Kasumi-1 (cell line): Measurements from ENCODE around the gene NF1.
A peak's percentile ranks its signal among the peaks of the same experiment; 100 is the strongest.
"Not testable (repeated sequence)": the region's sequence is repeated elsewhere in the genome, so short reads cannot be mapped to it uniquely, and the experiment has no call there.

Source experiments
- DNase-seq, 2 experiments: peaks; one replicate each; lab custom pipeline; 2025; lab: John Stamatoyannopoulos, UW

Gene NF1

DNA sequence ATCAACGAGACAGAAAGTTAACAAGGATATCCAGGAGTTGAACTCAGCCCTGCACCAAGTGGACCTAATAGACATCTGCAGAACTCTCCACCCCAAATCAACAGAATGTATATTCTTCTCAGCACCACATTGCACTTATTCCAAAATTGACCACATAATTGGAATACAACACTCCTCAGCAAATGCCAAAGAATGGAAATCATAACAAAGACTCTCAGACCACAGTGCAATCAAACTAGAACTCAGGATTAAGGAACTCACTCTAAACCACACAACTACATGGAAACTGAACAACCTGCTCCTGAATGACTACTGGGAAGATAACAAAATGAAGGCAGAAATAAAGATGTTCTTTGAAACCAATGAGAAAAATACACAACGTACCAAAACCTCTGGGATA is 84.2 kb downstream of the NF1 start:
- not testable (repeated sequence) for DNase-seq

DNA sequence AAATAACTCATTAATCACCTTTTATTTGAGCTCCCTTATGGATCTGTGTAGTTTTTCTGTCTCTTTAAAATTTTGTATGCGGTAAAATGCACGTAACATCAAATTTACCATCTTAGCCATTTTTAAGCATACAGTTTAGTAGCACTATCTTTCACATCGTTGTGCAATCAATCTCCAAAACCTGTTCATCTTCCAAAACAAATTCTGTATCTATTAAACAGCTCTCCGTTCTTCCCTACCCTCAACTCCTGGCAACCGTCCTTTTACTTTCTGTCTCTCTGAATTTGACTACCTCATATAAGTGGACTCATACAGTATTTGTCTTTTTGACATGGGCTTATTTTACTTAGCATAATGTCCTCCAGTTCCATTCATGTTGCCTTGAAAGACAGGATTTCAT is 100.5 kb downstream of the NF1 start:
- DNase-seq, result no peak

DNA sequence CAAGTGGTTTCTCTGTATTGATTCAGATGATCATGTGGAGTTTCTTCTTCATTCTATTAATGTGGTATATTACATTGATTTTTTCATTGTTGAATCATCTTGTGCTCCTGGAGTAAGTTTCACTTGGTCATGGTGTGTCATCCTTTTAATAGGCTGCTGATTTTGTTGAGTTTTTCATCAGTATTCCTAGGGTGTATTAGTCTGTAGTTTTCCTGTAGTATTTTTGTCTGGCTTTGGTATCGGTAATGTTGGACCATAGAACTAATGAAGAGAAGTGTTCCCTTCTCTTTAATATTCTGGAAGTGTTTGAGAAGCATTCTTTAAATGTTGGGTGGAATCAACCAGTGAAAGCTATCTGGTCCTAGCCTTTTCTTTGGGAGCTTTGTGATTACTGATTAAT is 103.2 kb downstream of the NF1 start:
- no peak for DNase-seq

DNA sequence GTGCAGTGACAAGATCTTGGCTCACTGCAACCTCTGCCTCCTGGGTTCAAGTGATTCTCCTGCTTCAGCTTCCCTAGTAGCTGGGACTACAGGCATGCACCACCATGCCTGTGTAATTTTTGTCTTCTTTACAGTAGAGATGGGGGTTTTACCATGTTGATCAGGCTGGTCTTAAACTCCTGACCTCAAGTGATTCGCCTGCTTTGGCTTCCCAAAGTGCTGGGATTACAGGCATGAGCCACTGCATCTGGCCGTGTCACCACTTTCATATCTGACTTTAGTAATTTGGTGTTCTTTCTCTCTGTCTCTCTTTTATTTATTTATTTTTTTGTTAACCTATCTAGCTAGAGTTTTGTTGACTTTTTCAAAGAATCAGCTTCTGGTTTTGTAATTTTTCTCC is 103.9 kb downstream of the NF1 start:
- not testable (repeated sequence) for DNase-seq

DNA sequence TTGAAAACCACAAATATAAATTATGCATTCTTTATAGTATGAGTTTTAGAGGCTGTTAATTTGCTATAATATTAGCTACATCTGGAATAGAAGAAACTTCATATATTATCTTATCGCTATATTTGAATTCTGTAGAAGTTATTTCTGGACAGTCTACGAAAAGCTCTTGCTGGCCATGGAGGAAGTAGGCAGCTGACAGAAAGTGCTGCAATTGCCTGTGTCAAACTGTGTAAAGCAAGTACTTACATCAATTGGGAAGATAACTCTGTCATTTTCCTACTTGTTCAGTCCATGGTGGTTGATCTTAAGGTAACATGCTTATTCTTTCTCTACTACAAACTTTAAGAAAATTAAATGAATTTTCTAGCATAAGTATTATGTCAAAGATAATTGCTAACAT is 105.5 kb downstream of the NF1 start:
- no peak for DNase-seq

DNA sequence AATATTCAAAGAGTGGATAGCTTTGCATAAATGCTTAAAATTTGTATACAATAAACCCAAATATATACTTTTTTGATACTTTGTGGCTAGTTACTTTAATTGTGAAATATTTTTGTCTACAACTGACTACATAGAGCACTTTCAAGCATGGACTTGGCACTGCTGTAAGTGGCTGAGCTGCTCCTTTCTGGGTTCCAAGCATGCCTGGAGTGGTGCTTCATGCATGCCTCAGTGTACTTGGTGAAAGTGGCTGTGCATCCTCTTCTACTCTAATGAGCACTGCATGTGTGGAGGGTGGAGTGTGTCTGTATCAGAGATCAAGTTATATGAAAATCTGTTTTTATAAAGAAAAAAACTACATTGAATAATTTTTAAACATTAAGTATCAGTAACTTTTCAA is 108.2 kb downstream of the NF1 start:
- no peak for DNase-seq

DNA sequence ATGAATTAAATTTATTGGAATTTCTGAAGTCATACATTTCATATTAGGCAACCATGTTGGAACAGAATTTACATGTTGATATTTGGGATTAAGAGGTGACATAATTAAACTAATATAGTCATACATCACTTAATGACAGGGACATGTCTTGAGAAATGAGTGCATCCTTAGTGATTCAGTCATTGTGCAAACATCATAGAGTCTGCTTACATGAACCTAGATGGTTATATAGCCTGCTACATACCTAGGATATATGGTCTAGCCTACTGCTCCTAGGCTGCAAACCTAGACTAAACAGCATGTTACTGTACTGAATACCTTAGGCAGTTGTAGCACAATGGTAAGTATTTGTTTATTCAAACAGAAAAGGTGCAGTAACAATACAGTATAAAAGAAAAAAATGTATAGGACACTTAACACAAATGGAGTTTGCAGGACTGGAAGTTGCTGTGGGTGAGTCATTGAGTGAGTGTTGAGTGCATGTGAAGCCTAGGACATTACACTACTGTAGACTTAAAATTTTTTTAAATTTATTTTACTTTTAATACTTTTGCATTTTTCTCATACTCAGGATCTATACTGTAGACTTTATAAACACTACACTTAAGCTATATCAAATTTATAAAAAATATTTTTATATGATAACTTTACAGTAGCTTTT is 116.7 kb downstream of the NF1 start:
- no peak for DNase-seq

DNA sequence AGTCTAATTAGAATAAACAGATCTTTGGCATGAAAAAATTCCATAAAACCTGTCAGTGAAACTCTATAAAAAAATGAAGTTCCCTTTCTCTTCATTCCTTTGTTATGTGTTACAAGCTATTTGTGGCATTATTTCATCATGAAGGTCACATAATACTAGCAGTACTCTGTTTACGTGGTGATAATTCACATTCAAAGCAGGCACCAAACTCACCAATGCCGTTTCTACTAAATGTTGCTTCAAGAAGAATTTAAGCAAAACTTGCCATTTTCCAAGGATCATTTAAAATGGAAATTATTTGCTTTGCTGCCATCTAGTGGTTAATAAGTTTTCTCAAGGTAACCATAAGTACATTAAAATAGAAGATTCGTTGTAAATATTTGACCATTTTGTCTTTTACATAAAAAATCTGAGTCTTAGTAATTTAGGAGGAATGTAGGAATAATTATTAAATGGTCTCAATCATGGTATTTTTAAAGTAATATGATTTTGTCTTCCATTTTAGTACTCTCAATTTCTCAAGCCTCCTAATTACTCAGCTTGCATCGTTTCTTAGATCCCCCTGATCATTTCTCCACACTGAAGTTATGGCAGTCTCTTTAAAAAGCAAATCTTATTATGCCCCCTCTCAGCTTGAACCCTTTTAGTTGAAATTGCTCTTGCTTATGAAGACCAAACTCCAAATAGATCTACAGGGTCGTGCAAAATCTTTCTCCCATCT is 121.4 kb downstream of the NF1 start:
- DNase-seq, result peak; percentile 71 to 74

DNA sequence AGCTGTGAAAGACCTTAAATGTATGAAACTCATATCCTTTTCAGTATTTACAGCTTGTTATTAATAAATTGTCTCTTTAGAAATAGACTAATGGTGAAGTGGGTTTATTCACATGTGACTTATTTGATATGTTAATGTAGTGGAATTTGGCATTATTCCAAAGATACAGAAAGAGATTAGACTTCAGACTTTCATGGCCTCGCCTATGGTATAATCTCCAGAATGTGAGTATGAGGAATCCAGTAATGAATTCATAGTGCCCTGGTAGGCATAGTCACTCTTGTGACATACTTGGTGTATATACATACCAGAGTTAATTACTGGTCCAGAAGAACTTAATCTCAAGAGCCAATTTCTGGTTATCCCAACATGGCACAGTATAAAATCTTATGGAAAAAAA is 129.6 kb downstream of the NF1 start:
- no peak for DNase-seq

DNA sequence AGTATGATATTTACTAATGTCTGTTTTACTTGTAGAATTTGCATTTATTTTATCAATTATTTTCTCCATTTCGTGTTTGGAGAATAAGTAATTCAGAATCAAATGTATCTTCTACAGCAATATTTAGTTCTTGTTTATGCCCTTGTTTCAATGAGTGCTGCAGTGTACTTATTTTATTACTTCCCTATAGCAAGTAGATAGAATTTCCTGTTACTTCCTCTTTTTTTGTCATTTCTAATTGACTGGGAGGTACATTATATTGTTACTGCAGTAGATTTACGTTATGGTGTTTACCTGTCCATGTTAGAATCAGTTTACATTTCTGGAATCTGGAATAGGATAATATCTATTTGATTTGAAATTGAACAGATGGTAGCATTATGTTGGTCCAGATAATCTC is 131.1 kb downstream of the NF1 start:
- peak; percentile 83 to 90 for DNase-seq

DNA sequence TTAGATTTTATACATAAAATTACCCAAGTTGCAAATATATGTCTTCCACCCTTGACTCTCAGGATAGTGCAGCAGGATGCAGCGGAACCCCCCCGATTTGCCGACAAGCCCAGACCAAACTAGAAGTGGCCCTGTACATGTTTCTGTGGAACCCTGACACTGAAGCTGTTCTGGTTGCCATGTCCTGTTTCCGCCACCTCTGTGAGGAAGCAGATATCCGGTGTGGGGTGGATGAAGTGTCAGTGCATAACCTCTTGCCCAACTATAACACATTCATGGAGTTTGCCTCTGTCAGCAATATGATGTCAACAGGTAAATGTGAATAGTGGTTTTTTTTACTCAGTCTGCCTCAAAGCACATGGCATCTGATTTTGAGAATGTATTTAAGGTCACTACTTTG is 131.6 kb downstream of the NF1 start:
- DNase-seq, result peak; percentile 58 to 65

DNA sequence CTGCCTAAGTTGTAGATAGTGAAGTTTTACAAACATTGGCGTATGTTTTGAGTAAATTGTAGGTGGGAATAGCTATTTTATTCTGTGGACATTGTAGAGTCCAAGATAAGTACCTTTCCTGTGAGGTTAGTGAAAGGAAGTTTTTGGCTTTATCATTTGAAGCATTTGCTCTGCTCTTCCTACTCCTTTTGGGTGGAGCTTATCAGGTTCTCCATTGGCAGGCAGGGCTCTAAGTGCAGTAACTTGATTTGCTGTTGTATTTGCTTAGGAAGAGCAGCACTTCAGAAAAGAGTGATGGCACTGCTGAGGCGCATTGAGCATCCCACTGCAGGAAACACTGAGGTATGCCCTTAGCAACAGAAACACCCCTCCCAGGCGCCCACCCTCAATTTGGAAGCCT is 132.2 kb downstream of the NF1 start:
- DNase-seq, result no peak

DNA sequence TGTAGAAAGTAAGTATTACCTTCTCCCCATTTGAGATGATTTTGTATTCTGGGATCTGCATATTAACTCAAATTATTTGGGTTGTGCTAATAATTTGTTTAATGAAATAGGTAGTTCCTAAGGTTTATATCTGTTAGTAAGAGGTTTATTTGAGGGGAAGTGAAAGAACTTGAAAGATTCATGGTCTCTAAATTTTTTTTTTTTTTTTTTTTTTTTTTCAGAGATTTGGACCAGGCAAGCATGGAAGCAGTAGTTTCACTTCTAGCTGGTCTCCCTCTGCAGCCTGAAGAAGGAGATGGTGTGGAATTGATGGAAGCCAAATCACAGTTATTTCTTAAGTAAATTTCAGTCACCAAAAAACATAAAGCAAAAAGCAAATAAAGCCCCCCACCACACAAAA is 137.1 kb downstream of the NF1 start:
- no peak for DNase-seq

DNA sequence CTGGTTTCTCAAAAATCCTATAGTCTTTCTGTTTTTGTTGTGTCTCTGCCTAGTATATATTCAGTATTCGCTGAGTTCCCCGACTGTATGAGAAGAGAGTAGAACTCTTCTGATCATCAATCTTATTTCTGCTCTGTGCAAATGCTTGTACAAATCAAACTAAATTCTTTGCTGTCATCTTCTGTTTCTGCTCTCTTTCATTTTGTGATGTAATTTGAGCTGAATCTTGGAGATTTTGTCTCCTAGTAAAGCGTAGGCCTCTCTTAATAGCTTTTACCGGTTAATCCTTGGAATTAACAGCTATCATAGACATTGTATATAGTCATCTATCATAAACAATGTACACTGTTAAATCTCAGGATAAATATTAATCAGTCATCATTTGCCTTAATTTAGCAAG is 140.3 kb downstream of the NF1 start:
- DNase-seq, result no peak

DNA sequence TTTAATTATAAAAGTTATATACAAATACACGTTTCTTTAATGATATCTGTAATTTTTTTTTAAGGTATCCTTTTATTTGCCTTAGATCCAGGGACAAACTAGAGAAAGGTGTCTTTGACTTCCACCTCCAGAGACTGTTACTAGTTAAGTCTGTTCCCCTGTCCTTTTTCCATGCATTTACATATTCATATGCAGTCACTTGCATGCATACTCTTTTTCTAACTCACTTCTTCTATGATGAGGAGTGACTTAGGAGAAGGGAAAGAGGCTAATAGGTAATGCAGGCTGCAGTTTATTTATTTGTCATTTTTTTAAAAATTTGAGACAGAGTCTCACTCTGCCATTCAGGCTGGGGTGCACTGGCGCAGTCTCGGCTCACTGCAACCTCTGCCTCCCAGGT is 141.4 kb downstream of the NF1 start:
- no peak for DNase-seq

DNA sequence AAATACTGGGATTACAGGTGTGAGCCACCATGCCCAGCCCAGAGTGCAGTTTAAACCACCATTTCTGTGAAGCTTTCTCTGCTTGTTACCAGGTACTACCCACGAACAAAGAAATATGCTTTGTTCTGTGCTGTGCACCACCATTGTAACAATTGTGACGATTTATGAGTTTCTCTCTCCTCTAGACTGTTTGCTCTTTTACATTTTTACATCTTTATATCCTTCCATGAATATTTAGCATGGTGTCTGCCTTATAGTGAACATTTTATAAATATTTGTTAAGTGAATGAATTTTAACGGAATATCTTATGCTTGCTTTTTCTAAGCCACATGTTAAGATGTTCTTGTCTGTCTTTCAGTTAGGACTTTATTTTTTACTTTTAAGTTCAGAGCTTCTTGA is 141.9 kb downstream of the NF1 start:
- no peak for DNase-seq

DNA sequence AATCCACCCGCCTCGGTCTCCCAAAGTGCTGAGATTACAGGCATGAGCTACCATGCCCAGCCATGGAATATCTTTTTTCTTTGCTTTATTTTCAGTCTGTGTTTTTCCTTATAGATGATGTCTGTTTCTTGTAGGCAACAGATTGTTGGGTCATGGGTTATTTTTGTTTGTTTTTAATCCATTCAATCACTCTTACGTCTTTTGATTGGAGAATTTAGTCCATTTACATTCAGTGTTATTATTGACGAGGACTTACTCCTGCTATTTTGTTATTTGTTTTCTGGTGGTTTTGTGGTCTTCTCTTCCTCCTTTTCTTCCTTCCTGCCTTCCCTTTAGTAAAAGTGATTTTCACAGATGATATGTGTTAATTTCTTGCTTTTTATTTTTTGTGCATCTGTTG is 146.3 kb downstream of the NF1 start:
- DNase-seq, result no peak

DNA sequence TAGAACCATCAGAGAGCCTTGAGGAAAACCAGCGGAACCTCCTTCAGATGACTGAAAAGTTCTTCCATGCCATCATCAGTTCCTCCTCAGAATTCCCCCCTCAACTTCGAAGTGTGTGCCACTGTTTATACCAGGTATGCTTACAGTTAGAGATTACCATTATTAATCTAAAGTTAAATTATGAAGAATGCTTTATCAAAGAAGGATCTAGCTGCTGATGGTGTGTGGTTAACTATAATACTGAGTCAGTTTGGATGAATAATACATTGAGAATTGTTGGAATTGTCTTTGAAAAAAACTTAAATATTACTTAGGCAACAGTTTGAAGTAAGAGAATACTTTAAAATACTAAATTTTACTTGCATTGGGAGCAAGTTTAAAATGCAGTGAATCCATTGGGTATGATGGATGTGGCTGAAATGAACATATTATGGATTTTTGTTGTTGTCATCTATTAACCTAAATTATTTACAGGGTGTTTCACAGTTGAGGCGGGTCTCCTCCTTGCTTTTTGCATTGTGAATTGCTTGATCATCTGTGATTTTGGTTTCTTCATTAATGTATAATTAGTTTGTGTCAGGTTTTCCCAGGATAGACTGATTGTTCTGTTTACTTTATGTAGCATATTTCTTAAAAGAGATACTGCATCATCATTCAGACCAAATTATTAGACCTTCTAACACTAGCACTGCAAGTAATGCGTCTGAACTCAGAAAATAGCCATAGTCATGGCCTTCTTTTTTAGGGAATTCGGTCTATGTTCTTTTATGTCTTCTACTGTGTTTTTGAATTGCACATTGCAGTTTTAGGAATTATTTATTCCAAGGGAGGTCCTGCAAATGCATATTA is 154.4 kb downstream of the NF1 start:
- no peak for DNase-seq

DNA sequence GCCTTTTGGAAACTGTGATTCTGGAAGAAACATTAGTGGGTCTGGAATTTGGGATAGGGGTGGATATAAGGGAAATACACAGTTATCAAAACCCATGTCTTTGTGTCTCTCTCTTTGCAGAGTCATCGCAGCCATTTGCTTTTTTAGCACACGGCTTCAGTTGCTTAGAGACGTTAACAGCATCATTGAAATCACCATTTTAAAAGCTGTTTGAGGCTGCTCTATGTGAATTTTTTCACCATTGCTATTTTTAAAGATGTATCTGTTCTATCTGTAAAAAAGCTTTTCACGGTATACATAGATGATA is 155.0 kb downstream of the NF1 start:
- DNase-seq, result no peak

DNA sequence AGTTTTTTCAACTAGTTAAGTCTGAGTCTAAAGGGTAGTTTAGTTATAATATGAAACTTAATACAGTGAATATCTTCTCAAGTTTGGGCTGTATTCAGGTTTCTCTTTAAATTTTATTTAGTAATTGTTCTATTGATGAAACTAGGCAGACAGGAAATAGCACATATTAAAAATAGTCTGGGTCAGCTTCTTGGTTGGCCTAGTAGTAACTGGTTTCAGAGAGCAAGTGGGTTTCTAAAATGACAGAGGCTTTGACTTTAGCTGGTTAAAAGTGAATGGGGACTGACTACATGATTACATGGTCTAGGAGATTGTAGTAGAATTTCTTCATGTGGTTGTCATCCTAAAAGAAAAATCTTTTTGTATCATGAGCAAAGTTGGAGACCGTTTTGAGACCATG is 155.5 kb downstream of the NF1 start:
- no peak for DNase-seq

DNA sequence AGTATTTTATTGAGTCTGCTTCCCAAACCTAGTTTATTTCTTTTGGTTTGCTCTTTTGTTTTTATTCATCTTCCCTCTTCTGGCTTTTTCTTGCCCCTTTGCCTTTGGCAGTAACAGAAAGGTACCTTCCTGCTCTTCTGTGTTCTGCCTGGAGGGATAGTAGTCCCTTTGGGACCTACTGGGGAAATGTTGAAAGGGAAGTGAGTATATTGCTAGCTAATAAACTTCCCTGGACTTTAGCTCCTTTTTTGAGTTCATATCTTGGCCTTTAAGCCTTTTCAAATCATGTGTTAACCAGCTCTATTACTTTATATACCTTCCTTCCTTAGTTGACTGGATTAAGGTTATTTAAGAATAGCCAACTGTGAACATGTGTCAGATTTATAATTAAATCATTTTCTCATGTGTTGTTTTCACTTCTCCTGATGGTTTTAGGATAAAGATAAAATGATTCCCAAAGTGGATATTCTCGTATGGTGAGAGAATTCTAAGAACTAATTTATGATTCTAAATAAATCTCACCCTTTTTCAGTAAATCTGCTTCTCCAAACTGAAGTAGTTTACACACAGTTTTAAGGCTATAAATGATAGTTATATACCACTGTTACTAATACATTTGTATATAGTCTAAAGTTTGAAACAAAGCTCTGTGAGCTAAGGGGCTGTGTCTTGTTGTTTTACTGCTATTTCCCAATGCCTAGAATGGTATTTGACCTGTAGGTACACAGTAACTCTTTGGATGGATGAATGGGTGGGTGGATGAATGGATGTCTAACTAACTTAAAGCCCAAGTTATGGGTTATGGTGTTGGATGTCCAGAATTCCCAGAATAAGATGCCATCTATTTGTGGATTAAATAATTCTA is 156.6 kb downstream of the NF1 start:
- DNase-seq, result no peak

DNA sequence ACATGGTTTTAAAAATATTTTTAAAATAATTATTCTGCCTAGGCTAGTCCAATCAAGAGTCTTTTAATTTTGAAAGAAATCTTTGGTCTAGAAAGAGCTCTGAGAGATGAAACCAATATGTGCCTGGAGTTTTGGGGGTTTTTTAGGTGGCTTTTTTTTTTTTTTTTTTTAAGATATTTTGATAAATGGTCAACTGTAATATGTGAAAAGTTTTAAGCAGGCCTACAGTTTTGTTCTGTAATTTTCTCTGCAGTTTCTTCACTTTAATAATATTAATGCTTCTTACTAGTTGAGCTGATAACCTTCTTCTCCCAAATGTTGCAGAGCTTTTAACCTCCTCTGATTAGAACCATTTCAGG is 157.2 kb downstream of the NF1 start:
- no peak for DNase-seq
